ENCODE data around the gene GRK6. TPM values are rescaled to one million over a fixed set of nuclear protein-coding genes. Genes with fewer than 3 reads are reported as not detected.

Gene GRK6
- polyA plus RNA-seq, 4 donors = 17.0 to 29.5 (median 24.4) TPM

DNA sequence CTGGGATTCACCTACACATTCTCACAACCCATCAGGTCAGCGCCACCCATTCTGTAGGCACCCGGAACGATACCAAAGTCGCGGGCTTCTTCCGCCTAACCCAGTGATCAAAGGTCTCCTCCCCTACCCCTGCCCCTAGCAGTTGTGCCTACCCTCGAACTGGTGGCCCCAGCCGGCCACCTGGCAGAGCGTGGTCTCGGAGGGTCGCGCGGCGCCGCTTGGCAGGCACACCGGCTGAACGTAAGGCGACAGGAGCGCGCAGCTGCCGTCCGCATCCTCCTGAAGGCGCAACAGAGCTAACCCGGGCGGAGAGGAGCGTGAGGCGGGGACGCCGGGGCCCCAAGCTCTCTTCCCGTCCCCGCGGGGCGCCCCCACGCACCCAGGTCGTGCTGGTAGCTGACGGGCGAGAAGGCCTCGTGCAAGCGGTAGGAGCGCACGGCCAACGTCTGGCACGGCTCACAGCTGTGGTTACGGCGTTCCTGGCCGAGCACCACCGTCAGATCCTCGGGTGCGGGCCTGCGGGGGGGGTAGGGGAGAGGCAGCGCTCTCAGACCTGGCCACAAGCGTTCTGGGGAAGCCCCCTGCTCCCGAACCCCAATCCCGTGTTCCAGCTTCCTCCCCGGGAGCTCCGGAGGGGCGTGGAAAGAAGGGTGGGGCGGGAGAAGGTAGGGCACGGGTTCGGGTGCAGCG is 23.2 kb upstream of the GRK6 start:
- no peaks in the 10 kb centered on the region for H3K9me3 ChIP-seq (ENCODE audit: control insufficient read depth in 2 of 2, insufficient read depth in 1 of 2, low read depth in 1 of 2, low read length in 1 of 2)
- no peaks in the 10 kb centered on the region for H3K36me3 ChIP-seq (ENCODE audit: control insufficient read depth in 3 of 3, insufficient read depth in 2 of 3, low read depth in 1 of 3, low read length in 3 of 3)
- peak overlapping the region in 2 of 3 donors; percentile 43 to 73 for H3K4me3 ChIP-seq (ENCODE audit: low read depth in 1 of 3, low read length in 3 of 3)
- DNase-seq = peak; percentile 46 to 51
- peaks cover 0 to 38% (median 2%) of the 10 kb centered on the region in 3 donors for H3K4me1 ChIP-seq (ENCODE audit: control insufficient read depth in 3 of 3, insufficient read depth in 2 of 3, low read depth in 1 of 3, low read length in 2 of 3)
- H3K27ac ChIP-seq (ENCODE audit: low read depth in 1 of 3, low read length in 2 of 3) = peak overlapping the region in 2 of 3 donors; percentile 47 to 82
- no peak for FAIRE-seq
- 1 to 2% (median 1%) methylated on average over 53 to 61 of the region's 61 CpGs for WGBS, 3 donors
- H3K27me3 ChIP-seq (ENCODE audit: control insufficient read depth in 3 of 3, insufficient read depth in 3 of 3, low read length in 3 of 3) = peaks cover 0 to 79% (median 0%) of the 10 kb centered on the region in 3 donors

DNA sequence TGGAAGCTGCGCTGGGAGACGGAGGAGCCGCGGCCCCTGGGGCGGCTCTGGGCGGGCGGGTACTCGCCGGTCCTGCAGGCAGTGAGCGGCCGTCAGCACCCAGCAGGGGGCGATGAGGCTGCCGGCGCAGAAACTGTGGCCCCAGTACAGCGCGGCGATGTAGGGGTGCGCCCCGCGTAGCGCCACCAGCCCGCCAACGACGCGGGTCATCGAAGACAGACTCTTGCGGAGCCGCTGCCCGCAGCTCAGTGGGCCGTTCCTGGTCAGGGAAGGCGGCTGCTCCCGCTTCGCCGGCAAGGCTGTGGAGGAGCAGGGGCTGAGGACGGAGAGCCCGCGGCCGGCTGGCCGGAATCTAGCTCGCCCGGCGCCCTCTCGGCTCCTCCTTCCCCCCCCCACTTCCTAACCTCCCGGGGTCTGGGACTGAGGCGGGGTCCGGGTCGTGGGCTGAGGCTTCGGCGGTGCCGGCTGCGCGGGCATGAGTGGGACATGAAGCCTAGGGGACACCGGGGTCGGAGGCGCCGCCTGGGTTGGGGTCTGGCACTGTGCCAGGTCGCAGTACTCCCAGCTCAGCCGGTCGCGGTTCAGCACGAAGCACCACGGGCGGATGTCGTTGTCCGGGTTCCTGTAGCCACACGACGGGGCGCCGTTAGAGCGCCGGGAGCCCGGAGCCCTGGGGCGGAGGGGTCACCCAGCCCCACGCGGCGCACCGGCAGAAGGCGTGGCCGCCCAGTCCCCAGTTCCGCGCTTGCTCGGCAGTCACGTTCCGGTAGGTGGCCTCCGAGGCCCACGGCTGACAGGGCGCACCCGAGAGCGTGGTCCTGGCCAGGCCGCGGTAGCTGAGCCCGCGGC is 22.5 kb upstream of the GRK6 start:
- 0% methylated on average over 57 to 93 of the region's 93 CpGs for WGBS, 3 donors
- peaks cover 0 to 38% (median 2%) of the 10 kb centered on the region in 3 donors for H3K4me1 ChIP-seq (ENCODE audit: control insufficient read depth in 3 of 3, insufficient read depth in 2 of 3, low read depth in 1 of 3, low read length in 2 of 3)
- peak overlapping the region; percentile 34 to 73 (median 43) for H3K4me3 ChIP-seq (ENCODE audit: low read depth in 1 of 3, low read length in 3 of 3)
- DNase-seq (peak; percentile 87 to 88), FAIRE-seq (no peak)
- peaks cover 0 to 71% (median 0%) of the 10 kb centered on the region in 3 donors for H3K27me3 ChIP-seq (ENCODE audit: control insufficient read depth in 3 of 3, insufficient read depth in 3 of 3, low read length in 3 of 3)
- H3K9me3 ChIP-seq (ENCODE audit: control insufficient read depth in 2 of 2, insufficient read depth in 1 of 2, low read depth in 1 of 2, low read length in 1 of 2) = no peaks in the 10 kb centered on the region
- H3K27ac ChIP-seq (ENCODE audit: low read depth in 1 of 3, low read length in 2 of 3) = peak overlapping the region in 2 of 3 donors; percentile 47 to 82
- H3K36me3 ChIP-seq (ENCODE audit: control insufficient read depth in 3 of 3, insufficient read depth in 2 of 3, low read depth in 1 of 3, low read length in 3 of 3) = no peaks in the 10 kb centered on the region

DNA sequence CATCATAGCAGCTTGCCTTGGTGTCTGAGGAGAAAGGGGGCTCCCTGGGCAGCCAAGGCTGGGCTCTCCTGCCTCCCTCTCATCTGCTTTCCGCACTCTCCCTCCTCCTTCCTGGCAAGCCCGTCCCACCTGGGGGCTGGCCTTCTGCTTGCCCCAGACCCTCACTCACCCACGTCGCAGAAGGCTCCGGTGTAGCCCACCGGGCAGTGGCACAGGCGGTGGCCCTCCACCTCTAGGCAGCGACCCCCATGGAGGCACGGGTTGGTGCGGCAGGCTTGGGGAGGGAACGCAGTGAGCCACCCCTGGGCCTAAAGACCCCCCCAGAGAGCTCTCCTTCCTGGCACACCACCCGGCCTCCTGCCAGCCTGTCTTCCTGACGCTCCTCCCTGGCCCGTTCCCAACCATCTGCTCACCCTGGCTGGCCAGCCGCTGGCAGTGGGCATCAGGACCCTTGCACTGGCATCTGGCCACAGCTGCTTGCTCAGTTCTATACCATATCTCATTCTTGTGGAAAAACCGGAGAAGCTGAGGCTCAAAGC is 21.8 kb upstream of the GRK6 start:
- Histone ChIP-seq H3K36me3 (ENCODE audit: control insufficient read depth in 3 of 3, insufficient read depth in 2 of 3, low read depth in 1 of 3, low read length in 3 of 3) (no peaks in the 10 kb centered on the region), H3K4me1 (ENCODE audit: control insufficient read depth in 3 of 3, insufficient read depth in 2 of 3, low read depth in 1 of 3, low read length in 2 of 3) (peaks cover 0 to 36% (median 2%) of the 10 kb centered on the region in 3 donors), H3K4me3 (ENCODE audit: low read depth in 1 of 3, low read length in 3 of 3) (peak overlapping the region in 2 of 3 donors; percentile 43 to 73), H3K27me3 (ENCODE audit: control insufficient read depth in 3 of 3, insufficient read depth in 3 of 3, low read length in 3 of 3) (peaks cover 0 to 64% (median 0%) of the 10 kb centered on the region in 3 donors), H3K9me3 (ENCODE audit: control insufficient read depth in 2 of 2, insufficient read depth in 1 of 2, low read depth in 1 of 2, low read length in 1 of 2) (no peaks in the 10 kb centered on the region), H3K27ac (ENCODE audit: low read depth in 1 of 3, low read length in 2 of 3) (peak overlapping the region in 1 of 3 donors; percentile 15)
- 33 to 44% (median 42%) methylated on average over 14 to 16 of the region's 16 CpGs for WGBS, 3 donors
- FAIRE-seq (no peak), DNase-seq (no peak)

DNA sequence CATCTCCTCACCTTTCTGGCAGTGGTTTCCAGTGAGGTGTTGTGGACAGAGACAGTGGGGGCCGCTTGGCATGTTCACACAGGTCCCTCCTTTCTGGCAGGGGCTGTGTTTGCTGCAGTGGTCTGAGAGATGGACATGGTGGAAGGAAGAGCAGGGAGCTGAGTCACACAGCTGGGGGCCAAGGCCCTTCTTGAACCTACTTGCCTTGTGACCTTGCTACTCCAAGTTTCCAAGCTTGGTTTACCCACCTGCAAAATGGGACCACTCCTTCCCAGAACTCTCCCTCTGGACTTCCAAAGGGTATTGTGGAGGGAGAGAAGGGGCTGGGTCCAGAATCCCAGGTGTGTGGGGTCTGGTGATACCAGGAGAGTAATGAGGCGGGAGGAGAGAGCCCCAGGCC is 21.2 kb upstream of the GRK6 start:
- WGBS, 3 donors = 86 to 94% (median 94%) methylated on average over 2 of the region's 2 CpGs
- H3K4me3 ChIP-seq (ENCODE audit: low read depth in 1 of 3, low read length in 3 of 3) = no peak overlapping the region
- no peaks in the 10 kb centered on the region for H3K36me3 ChIP-seq (ENCODE audit: control insufficient read depth in 3 of 3, insufficient read depth in 2 of 3, low read depth in 1 of 3, low read length in 3 of 3)
- no peak overlapping the region for H3K27ac ChIP-seq (ENCODE audit: low read depth in 1 of 3, low read length in 2 of 3)
- H3K27me3 ChIP-seq (ENCODE audit: control insufficient read depth in 3 of 3, insufficient read depth in 3 of 3, low read length in 3 of 3) = peaks cover 0 to 58% (median 0%) of the 10 kb centered on the region in 3 donors
- DNase-seq (no peak), FAIRE-seq (no peak)
- peaks cover 0 to 32% (median 2%) of the 10 kb centered on the region in 3 donors for H3K4me1 ChIP-seq (ENCODE audit: control insufficient read depth in 3 of 3, insufficient read depth in 2 of 3, low read depth in 1 of 3, low read length in 2 of 3)
- no peaks in the 10 kb centered on the region for H3K9me3 ChIP-seq (ENCODE audit: control insufficient read depth in 2 of 2, insufficient read depth in 1 of 2, low read depth in 1 of 2, low read length in 1 of 2)

DNA sequence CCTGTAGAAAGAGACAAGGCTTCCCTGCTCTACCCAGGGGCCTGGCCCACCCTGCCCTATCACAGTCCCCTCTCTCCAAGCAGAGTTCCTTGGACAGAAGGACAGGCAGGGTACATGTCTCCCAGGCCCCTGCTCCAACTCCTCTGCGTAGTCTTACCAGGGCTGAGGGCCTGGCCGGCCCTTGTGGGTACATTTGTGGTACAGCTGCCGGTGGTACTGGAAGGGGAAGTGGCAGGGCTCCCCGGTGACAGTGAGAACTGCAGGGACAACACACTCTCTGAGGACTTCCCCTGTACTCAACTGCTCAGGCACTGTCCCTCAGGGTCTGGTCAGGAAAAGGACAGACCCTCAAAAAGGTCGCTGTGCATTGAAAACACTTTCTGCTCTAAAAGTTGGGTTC is 20.7 kb upstream of the GRK6 start:
- 72 to 87% (median 73%) methylated on average over 5 of the region's 5 CpGs for whole genome bisulfite sequencing, 3 donors
- no peak for DNase-seq
- H3K27me3 ChIP-seq (ENCODE audit: control insufficient read depth in 3 of 3, insufficient read depth in 3 of 3, low read length in 3 of 3) = peaks cover 0 to 53% (median 0%) of the 10 kb centered on the region in 3 donors
- peaks cover 0 to 29% (median 2%) of the 10 kb centered on the region in 3 donors for H3K4me1 ChIP-seq (ENCODE audit: control insufficient read depth in 3 of 3, insufficient read depth in 2 of 3, low read depth in 1 of 3, low read length in 2 of 3)
- H3K9me3 ChIP-seq (ENCODE audit: control insufficient read depth in 2 of 2, insufficient read depth in 1 of 2, low read depth in 1 of 2, low read length in 1 of 2) = no peaks in the 10 kb centered on the region
- no peak overlapping the region for H3K4me3 ChIP-seq (ENCODE audit: low read depth in 1 of 3, low read length in 3 of 3)
- no peaks in the 10 kb centered on the region for H3K36me3 ChIP-seq (ENCODE audit: control insufficient read depth in 3 of 3, insufficient read depth in 2 of 3, low read depth in 1 of 3, low read length in 3 of 3)
- FAIRE-seq = no peak
- H3K27ac ChIP-seq (ENCODE audit: low read depth in 1 of 3, low read length in 2 of 3) = no peak overlapping the region

DNA sequence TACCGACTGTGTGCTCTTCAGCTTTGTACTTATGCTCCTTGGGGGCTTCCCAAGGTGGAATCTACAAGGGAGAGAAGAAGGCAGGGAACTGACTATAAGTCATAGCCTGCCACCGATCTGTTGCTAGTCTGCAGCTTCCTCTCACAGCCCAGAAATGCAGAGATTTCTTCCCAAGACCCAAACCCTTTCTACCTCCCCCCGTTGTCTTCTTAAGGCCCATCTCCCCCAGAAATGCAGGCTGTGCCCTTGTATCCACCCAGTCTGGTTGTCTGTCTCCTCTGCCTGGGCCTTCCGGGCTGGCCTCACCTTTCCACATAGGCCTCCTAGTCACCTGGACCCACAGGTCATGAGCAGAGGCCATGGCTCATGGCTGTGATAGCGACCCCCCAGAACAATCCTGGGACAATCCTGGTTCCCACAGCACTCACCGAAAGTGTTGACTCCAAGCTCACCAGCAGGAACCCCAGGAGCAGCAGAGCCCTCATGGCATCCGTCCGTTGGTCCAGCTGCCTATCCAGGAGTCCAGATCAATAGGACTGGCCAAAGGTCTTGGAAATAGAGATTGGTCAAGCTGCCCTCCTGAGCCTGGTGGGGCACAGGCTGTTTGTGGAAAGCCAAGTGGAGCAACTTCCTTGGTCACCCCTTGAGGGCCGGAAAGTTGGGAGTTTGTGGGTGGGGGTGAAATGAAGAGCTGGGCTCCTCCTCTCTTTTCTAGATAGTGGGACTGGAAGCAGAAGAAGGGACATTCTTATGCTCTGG is 17.3 kb upstream of the GRK6 start, which contains the start of gene F12:
TSS of gene F12 (minus strand) at position 522 of the 759 bp plus-strand sequence. CDS start at position 485, 37 bp downstream.
- Histone ChIP-seq H3K27ac (ENCODE audit: low read depth in 1 of 3, low read length in 2 of 3) (no peak within 1 kb of the TSS), H3K4me3 (ENCODE audit: low read depth in 1 of 3, low read length in 3 of 3) (no peak within 1 kb of the TSS), H3K9me3 (ENCODE audit: control insufficient read depth in 2 of 2, insufficient read depth in 1 of 2, low read depth in 1 of 2, low read length in 1 of 2) (no peaks in the 10 kb centered on the region), H3K36me3 (ENCODE audit: control insufficient read depth in 3 of 3, insufficient read depth in 2 of 3, low read depth in 1 of 3, low read length in 3 of 3) (no peaks in the 10 kb centered on the region), H3K27me3 (ENCODE audit: control insufficient read depth in 3 of 3, insufficient read depth in 3 of 3, low read length in 3 of 3) (peaks cover 0 to 19% (median 0%) of the 10 kb centered on the region in 3 donors), H3K4me1 (ENCODE audit: control insufficient read depth in 3 of 3, insufficient read depth in 2 of 3, low read depth in 1 of 3, low read length in 2 of 3) (peaks cover 0 to 15% (median 2%) of the 10 kb centered on the region in 3 donors)
- WGBS, 3 donors = 87 to 91% (median 90%) methylated on average over 9 of the region's 9 CpGs
- DNase-seq = no peak
- no peak for FAIRE-seq

DNA sequence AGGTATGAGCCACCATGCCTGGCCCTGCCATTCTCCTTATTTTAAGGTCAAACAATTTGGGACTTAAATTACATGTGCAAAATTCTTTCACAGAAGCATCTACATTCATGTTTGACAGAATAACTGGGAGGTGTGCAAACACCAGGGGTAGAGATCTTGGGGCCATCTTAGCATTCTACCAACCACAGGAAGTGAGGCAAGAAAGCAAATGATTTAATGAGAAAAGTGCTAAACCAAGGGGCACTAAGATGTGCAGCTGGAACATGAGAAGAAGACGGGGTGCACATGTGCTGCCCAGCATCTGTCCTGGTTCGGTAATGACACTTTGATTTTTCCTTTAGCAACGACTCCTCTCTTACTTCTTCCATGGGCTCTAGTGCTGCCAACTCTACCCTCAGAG is 15.9 kb upstream of the GRK6 start:
- H3K4me3 ChIP-seq (ENCODE audit: low read depth in 1 of 3, low read length in 3 of 3) = no peak overlapping the region
- H3K27me3 ChIP-seq (ENCODE audit: control insufficient read depth in 3 of 3, insufficient read depth in 3 of 3, low read length in 3 of 3) = peaks cover 0 to 6% (median 0%) of the 10 kb centered on the region in 3 donors
- FAIRE-seq (no peak), DNase-seq (no peak)
- WGBS, 3 donors = 77 to 98% (median 81%) methylated on average over 3 of the region's 3 CpGs
- peaks cover 0 to 9% (median 0%) of the 10 kb centered on the region in 3 donors for H3K4me1 ChIP-seq (ENCODE audit: control insufficient read depth in 3 of 3, insufficient read depth in 2 of 3, low read depth in 1 of 3, low read length in 2 of 3)
- no peak overlapping the region for H3K27ac ChIP-seq (ENCODE audit: low read depth in 1 of 3, low read length in 2 of 3)
- no peaks in the 10 kb centered on the region for H3K36me3 ChIP-seq (ENCODE audit: control insufficient read depth in 3 of 3, insufficient read depth in 2 of 3, low read depth in 1 of 3, low read length in 3 of 3)
- H3K9me3 ChIP-seq (ENCODE audit: control insufficient read depth in 2 of 2, insufficient read depth in 1 of 2, low read depth in 1 of 2, low read length in 1 of 2) = no peaks in the 10 kb centered on the region
